Esophagus muscularis mucosa (tissue), 4 donors: ENCODE data around the gene LAMTOR2. TPM values are rescaled to one million over a fixed set of nuclear protein-coding genes. Genes with fewer than 3 reads are reported as not detected.

ENCODE experiments used
- DNase-seq: peaks from one replicate; pipeline ENCODE4 v3.0.0-alpha.2; 2017; ENCODE audit errors: extremely low spot score
- H3K27ac ChIP-seq, 4 donors: fragments of 200-600 bp; sonication (generic); replicated peaks in 1 of 4; 1 replicate in 3 of 4; 2 replicates in 1 of 4; pipeline ENCODE4 v1.5.1; 2016 to 2019; ENCODE audit warnings: mild to moderate bottlenecking in 1 of 4
- H3K27me3 ChIP-seq, 4 donors: fragments of 200-600 bp; sonication (generic); one replicate each; pipeline versions ENCODE4 v1.5.1 to v1.6.0; 2016 to 2019
- H3K36me3 ChIP-seq, 4 donors: fragments of 200-600 bp; sonication (generic); one replicate each; pipeline ENCODE4 v1.5.1; 2016 to 2019
- H3K4me1 ChIP-seq, 4 donors: fragments of 200-600 bp; sonication (generic); one replicate each; pipeline ENCODE4 v1.5.1; 2016 to 2019
- H3K4me3 ChIP-seq, 4 donors: fragments of 200-600 bp; sonication (generic); 1 replicate in 2 of 4; 2 replicates in 2 of 4; pipeline ENCODE4 v1.5.1; 2016 to 2019; ENCODE audit warnings: mild to moderate bottlenecking in 4 of 4, moderate library complexity in 1 of 4
- H3K9me3 ChIP-seq, 4 donors: fragments of 200-600 bp; sonication (generic); 1 replicate in 3 of 4; 2 replicates in 1 of 4; pipeline ENCODE4 v1.5.1; 2016 to 2019
- EP300 ChIP-seq: sonication (generic); formaldehyde crosslinking; IDR thresholded peaks from one replicate; pipeline ENCODE4 v1.6.1; 2017; ENCODE audit warnings: antibody characterized with exemption
- POLR2A ChIP-seq: fragments of 450-650 bp; IDR thresholded peaks from one replicate; pipeline ENCODE4 v1.6.1; 2017; ENCODE audit warnings: antibody characterized with exemption, moderate library complexity, mild to moderate bottlenecking, low read depth
- POLR2AphosphoS5 ChIP-seq, 2 donors: sonication (generic); formaldehyde crosslinking; IDR thresholded peaks; one replicate each; pipeline ENCODE4 v1.6.1; 2017; ENCODE audit warnings: antibody characterized with exemption in 2 of 2
- WGBS: methylation state at CpG from one replicate; pipeline ENCODE4 v1.1.5; 2018; 5-methylcytosine and 5-hydroxymethylcytosine counted together
- intact Hi-C: fragments of 100-400 bp; cut with DNase I; formaldehyde crosslinking; loops from one replicate; pipeline ENCODE4 v1.15.1; 2023
- total RNA-seq, 4 donors: library from RNA; depleted of rRNA; stranded (reverse); fragments of >200 nt; gene quantifications; one replicate each; pipeline versions ENCODE4 v1.1.0 to v1.2.1, GENCODE V29; 2016
- TF ChIP-seq, protein P1 (sequence below), 3 experiments: fragments of 200-600 bp in 2 of 3; fragments of 450-650 bp in 1 of 3; sonication (generic) in 2 of 3; IDR thresholded peaks; one replicate each; pipeline ENCODE4 v1.5.1; 2017 to 2019; ENCODE audit warnings: antibody characterized with exemption in 3 of 3, mild to moderate bottlenecking in 2 of 3, moderate library complexity in 1 of 3

Gene LAMTOR2
- total RNA-seq, 4 donors from 2014 or later: 59.3 to 106 (median 75.5) TPM

DNA sequence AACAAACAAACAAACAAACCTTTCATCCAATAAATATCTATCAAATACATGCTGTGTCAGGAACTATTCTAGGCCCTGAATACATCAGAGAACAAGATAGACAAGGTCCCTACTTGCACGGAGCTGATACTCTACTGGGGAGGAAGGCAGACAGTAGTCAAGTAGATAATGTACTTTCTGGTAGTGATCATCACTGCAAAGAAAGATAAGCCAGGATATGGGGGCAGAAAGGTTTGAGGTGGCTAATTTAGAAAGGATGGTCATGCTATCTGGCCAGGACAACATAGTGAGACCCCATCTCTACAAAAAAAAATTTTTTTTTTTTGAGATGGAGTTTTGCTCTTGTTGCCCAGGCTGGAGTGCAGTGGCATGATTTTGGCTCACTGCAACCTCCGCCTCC, 37.0 kb downstream of the LAMTOR2 start:
- intact Hi-C loops: loop anchor here (2.0 kb wide), 1 partner anchor 133 kb away; no protein-coding TSS in a partner anchor
- H3K4me3 ChIP-seq: no peak overlapping the region
- no peak for DNase-seq
- no peaks in the 10 kb centered on the region for H3K27me3 ChIP-seq
- no peak for TF ChIP-seq POLR2A
- no peak for TF ChIP-seq POLR2AphosphoS5 (IDR thresholded peaks at IDR 0.05)
- TF ChIP-seq, protein P1, sequence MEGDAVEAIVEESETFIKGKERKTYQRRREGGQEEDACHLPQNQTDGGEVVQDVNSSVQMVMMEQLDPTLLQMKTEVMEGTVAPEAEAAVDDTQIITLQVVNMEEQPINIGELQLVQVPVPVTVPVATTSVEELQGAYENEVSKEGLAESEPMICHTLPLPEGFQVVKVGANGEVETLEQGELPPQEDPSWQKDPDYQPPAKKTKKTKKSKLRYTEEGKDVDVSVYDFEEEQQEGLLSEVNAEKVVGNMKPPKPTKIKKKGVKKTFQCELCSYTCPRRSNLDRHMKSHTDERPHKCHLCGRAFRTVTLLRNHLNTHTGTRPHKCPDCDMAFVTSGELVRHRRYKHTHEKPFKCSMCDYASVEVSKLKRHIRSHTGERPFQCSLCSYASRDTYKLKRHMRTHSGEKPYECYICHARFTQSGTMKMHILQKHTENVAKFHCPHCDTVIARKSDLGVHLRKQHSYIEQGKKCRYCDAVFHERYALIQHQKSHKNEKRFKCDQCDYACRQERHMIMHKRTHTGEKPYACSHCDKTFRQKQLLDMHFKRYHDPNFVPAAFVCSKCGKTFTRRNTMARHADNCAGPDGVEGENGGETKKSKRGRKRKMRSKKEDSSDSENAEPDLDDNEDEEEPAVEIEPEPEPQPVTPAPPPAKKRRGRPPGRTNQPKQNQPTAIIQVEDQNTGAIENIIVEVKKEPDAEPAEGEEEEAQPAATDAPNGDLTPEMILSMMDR (IDR thresholded peaks at IDR 0.05): no peak
- TF ChIP-seq EP300: no peak
- no peaks in the 10 kb centered on the region for H3K9me3 ChIP-seq
- H3K27ac ChIP-seq: no peak overlapping the region
- WGBS: 100% methylated on average over 1 of the region's 2 CpGs
- H3K4me1 ChIP-seq: peaks cover 14 to 25% (median 20%) of the 10 kb centered on the region in 4 donors
- H3K36me3 ChIP-seq: no peaks in the 10 kb centered on the region

DNA sequence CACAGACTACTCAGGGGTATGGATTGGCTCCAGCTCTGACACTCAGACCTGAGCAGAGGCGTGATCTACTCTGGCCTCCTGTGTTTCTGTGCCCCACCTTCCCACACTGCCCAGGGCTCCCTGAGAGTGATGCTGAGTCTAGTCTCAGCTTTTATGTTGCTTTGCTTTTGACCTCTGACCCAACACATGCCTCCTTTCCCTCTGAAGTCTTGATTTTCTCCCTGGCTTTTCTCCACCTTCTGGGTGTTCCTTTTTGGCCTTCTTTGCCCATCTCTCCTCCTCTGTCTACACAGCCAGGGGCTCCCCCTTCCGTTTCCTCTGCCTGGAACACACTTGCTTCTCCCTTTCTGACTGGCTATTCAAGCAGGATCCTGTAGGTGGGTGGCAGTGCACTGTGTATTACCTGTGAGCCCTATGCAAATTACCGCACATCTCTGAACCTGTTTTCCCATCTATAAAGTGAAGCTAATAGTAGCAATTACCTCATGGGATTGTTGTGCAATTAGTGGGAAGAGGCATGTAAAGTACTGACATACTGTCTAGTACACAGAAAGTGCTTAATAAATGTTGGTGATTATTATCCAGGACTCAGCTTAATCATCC, 41.4 kb downstream of the LAMTOR2 start:
- H3K4me3 ChIP-seq: no peak overlapping the region
- H3K27me3 ChIP-seq: no peaks in the 10 kb centered on the region
- H3K4me1 ChIP-seq: peaks cover 27 to 37% (median 35%) of the 10 kb centered on the region in 4 donors
- H3K36me3 ChIP-seq: no peaks in the 10 kb centered on the region
- DNase-seq: no peak
- WGBS: 66% methylated on average over 3 of the region's 3 CpGs
- peak overlapping the region; percentile 78 to 86 (median 84) for H3K27ac ChIP-seq
- intact Hi-C loops: loop anchor here (1.0 to 5.0 kb wide), 2 partner anchors 34 to 116 kb away; partner anchors contain the start of gene PMF1
- H3K9me3 ChIP-seq: no peaks in the 10 kb centered on the region
- TF ChIP-seq EP300 (no peak), POLR2AphosphoS5 (IDR thresholded peaks at IDR 0.05) (no peak), POLR2A (no peak)
- TF ChIP-seq, protein P1 (IDR thresholded peaks at IDR 0.05): no peak

DNA sequence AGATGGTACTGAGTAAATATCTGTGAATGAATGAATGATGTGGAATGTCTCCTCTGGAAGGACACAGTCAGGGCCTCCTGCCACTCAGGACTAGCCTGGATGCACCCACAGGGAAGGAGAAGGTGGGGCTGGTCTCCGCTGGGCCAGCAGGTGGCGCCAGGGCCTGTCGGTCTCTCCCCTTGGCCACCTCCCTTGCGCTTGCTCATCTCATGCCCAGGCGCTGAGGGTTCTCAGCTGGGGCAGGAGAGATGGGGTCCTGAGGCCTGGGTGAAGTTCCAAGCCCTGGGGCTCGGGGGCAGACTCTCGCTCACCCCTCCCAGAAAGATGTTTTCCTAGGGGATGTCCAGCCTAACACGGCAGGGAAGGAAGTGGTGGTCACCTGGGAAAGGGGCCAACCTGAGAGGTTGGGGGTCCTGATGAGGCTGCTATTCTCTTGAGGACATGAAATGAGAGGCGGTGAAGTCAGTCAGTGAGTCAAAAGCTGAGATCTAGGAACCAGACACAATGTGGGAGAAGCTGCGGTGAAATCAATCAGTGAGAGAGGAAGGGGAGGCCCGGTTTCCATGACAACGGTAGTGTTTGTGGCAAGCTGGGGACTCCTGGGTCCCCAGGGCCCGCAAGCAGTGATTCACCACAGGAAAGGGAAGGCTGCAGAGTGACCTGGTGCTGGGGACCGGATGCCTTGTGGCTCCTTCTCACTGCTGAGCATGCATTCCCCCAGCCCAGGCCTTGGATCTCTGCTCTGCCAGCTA, 42.2 kb downstream of the LAMTOR2 start:
- intact Hi-C loops: loop anchor here (1.0 to 5.0 kb wide), 2 partner anchors 33 to 115 kb away; partner anchors contain the start of gene PMF1
- Histone ChIP-seq H3K27me3 (no peaks in the 10 kb centered on the region), H3K4me1 (peaks cover 35 to 44% (median 42%) of the 10 kb centered on the region in 4 donors), H3K27ac (peak overlapping the region; percentile 78 to 86 (median 84)), H3K36me3 (no peaks in the 10 kb centered on the region), H3K4me3 (peak overlapping the region in 2 of 4 donors; percentile 3 to 32), H3K9me3 (no peaks in the 10 kb centered on the region)
- DNase-seq: peak; percentile 97
- TF ChIP-seq, protein P1 (IDR thresholded peaks at IDR 0.05): peak in 2 of 3 experiments; percentile 97 to 99
- TF ChIP-seq EP300 (no peak), POLR2AphosphoS5 (IDR thresholded peaks at IDR 0.05) (peak; percentile 80 to 83), POLR2A (no peak)
- WGBS: 23% methylated on average over 12 of the region's 14 CpGs

DNA sequence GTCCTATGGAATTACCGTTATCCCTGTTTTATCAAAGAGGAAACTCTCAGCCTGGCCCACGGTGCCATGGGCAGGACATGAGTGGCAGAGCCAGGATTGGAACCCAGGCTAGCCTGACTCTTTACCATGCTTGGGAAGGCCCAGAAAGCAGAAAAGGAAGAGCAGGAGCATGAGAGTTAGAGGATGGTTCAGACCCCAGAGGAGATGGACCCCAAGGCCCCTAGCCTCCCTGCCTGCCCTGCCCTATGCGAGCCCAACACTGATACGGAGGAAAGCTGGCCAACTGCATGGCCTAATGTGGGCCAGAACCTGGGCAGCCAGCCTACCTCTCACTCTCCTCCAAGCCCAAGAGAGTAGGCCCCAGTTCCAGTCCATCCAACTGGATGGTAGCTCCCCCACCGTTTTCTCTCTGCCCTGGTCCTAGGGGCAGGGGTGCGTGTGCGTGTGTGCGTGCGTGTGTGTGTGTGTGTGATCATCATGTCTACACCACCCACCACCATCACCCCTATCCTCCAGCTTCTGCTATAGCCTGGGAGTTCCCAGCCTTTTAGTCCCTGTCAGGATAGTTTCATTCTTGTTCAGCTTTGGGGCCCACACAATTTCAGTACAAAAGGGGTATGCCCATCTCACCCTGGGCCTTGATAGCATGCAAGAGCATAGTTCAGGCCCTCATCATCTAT, 43.1 kb downstream of the LAMTOR2 start:
- 83% methylated on average over 9 of the region's 9 CpGs for WGBS
- peak overlapping the region; percentile 78 to 86 (median 84) for H3K27ac ChIP-seq

More for the DNA sequence above, 43.1 kb downstream of the LAMTOR2 start:
- Histone ChIP-seq H3K27me3 (no peaks in the 10 kb centered on the region), H3K4me3 (no peak overlapping the region), H3K4me1 (peaks cover 43 to 52% (median 50%) of the 10 kb centered on the region in 4 donors), H3K36me3 (no peaks in the 10 kb centered on the region), H3K9me3 (no peaks in the 10 kb centered on the region)
- TF ChIP-seq EP300: no peak
- TF ChIP-seq POLR2AphosphoS5 (IDR thresholded peaks at IDR 0.05): no peak
- no peak for TF ChIP-seq POLR2A
- TF ChIP-seq, protein P1 (IDR thresholded peaks at IDR 0.05): no peak
- intact Hi-C loops: loop anchor here (5.0 kb wide), 1 partner anchor 115 kb away; the partner anchor contains the start of gene PMF1
- DNase-seq: no peak
